GM19099 (cell line): ENCODE results near the gene USP27X.

Experiments
- POLR2A ChIP-seq: IDR thresholded peaks from 3 replicates; pipeline ENCODE4 v1.6.1; 2011; ENCODE audit warnings: low read depth; ENCODE audit not compliant: insufficient read length; ENCODE audit errors: extremely low read depth

Gene USP27X

DNA sequence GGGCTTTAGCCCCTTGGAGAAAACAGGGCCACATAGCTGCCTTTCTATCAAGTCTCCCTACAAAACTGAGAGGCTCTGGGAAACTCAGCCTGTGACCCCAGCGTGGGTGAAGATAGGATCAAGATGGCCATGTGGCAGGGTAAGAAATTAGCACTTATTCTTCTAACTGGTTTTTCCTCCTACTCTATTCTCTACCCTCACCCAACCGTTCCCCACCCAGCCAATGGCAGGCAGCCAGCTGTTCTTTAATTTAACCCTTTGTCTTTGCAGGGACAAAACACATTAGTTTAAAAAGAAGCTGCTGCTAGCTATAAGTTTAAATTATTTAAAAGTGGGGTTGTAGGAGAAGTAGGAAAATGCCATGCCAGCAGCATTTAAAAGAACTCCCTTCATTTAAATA lies 45.9 kb downstream of the USP27X start:
- TF ChIP-seq POLR2A = no peak

DNA sequence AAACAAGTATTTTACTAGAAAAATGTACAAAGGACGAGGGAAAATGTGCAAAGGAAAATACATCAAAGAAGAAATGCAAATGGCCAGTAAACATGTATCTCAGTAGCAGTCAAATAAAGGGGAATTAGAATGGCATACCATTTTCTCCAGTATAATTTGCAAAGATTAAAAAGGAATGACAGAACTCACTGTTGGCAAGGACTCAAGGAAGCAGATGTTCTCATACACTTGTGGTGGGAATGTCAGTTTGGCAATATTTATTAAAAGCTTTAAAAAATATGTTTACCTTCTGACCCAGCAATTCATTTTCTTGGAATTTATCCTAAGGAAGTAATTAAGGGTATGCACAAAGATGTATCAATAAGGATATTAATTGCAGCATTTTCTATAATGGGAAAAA lies 50.8 kb downstream of the USP27X start:
- no peak for TF ChIP-seq POLR2A
